HUES48 (cell line): ENCODE data around the gene RPGR.
A peak's percentile ranks its signal among the peaks of the same experiment; 100 is the strongest.

ENCODE experiments used
- H3K27ac ChIP-seq: one replicate; pipeline ENCODE4 v1.7.0; 2013; ENCODE audit warnings: low read depth, low read length, inconsistent platforms
- H3K27me3 ChIP-seq: 2 replicates; pipeline ENCODE4 v1.6.1; 2013; ENCODE audit warnings: mild to moderate bottlenecking, low read length; ENCODE audit not compliant: control insufficient read depth, insufficient read depth
- H3K36me3 ChIP-seq: 2 replicates; pipeline ENCODE4 v1.6.1; 2013; ENCODE audit warnings: low read length; ENCODE audit not compliant: control insufficient read depth, insufficient read depth
- H3K4me1 ChIP-seq: 2 replicates; pipeline ENCODE4 v1.6.1; 2013; ENCODE audit warnings: mild to moderate bottlenecking, low read length; ENCODE audit not compliant: control insufficient read depth, insufficient read depth
- H3K4me3 ChIP-seq: 2 replicates; pipeline ENCODE4 v1.5.1; 2013; ENCODE audit warnings: mild to moderate bottlenecking, low read depth, low read length
- H3K9ac ChIP-seq: 2 replicates; pipeline ENCODE4 v1.6.1; 2013; ENCODE audit warnings: mild to moderate bottlenecking, low read depth, low read length, moderate library complexity
- H3K9me3 ChIP-seq: 2 replicates; pipeline ENCODE4 v1.6.1; 2013; ENCODE audit warnings: low read length; ENCODE audit not compliant: control insufficient read depth, insufficient read depth

The RPGR gene

GRCh38 chrX:38352362-38352761 is 25.1 kb upstream of the RPGR start, which contains the start of gene OTC:
OTC (plus strand) TSS chrX:38352604; CDS start chrX:38352697, 93 bp downstream.
- Histone ChIP-seq H3K9me3 (no peaks in the 10 kb centered on the region), H3K27me3 (no peaks in the 10 kb centered on the region), H3K9ac (no peak within 1 kb of the TSS), H3K4me1 (no peaks in the 10 kb centered on the region), H3K27ac (no peak within 1 kb of the TSS), H3K36me3 (no peaks in the 10 kb centered on the region), H3K4me3 (no peak within 1 kb of the TSS)

DNA sequence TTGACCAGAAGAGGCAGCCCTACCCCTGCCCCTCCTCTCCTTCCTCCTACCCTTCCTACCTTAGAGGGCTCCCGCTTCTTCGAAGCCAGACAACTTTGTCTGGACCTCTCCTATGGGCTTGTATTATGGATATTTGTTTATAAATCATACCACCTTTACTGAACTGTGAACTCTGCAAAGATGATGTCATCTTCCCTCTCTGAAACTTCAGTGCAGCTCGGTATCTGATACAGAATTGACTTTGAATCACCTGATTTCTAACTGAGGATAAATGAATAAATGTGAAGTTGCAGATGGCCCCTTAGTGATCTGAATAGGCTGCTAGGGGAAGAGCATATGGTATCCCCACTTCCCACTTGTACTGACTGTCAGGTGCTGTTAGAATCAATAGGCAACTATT is 24.0 kb upstream of the RPGR start:
- Histone ChIP-seq H3K9ac (no peak overlapping the region), H3K36me3 (no peaks in the 10 kb centered on the region), H3K27me3 (no peaks in the 10 kb centered on the region), H3K27ac (no peak overlapping the region), H3K9me3 (no peaks in the 10 kb centered on the region), H3K4me3 (no peak overlapping the region), H3K4me1 (no peaks in the 10 kb centered on the region)

- H3K36me3 ChIP-seq, result no peaks in the 10 kb centered on the region
- H3K9me3 ChIP-seq, result no peaks in the 10 kb centered on the region
- H3K27ac ChIP-seq, result no peak overlapping the region
- no peak overlapping the region for H3K4me3 ChIP-seq
- H3K27me3 ChIP-seq, result no peaks in the 10 kb centered on the region
- H3K9ac ChIP-seq, result no peak overlapping the region
- no peaks in the 10 kb centered on the region for H3K4me1 ChIP-seq
These were observed 19.8 kb upstream of the RPGR start for GRCh38 chrX:38347136-38347535.

- H3K9ac ChIP-seq, result no peak overlapping the region
- H3K36me3 ChIP-seq, result no peaks in the 10 kb centered on the region
- no peaks in the 10 kb centered on the region for H3K27me3 ChIP-seq
- H3K27ac ChIP-seq, result no peak overlapping the region
- H3K9me3 ChIP-seq, result no peaks in the 10 kb centered on the region
- H3K4me3 ChIP-seq, result no peak overlapping the region
- no peaks in the 10 kb centered on the region for H3K4me1 ChIP-seq
These were observed 18.8 kb upstream of the RPGR start for GRCh38 chrX:38346150-38346549.

- Histone ChIP-seq H3K27me3 (no peaks in the 10 kb centered on the region), H3K27ac (no peak overlapping the region), H3K4me3 (no peak overlapping the region), H3K36me3 (no peaks in the 10 kb centered on the region), H3K9me3 (no peaks in the 10 kb centered on the region), H3K4me1 (no peaks in the 10 kb centered on the region; the same call in 1 of the 2 replicates), H3K9ac (no peak overlapping the region)
These were observed 15.8 kb upstream of the RPGR start for GRCh38 chrX:38342853-38343778.

- Histone ChIP-seq H3K27me3 (no peaks in the 10 kb centered on the region), H3K4me1 (no peaks in the 10 kb centered on the region; the same call in 1 of the 2 replicates)
These were observed 14.1 kb upstream of the RPGR start for GRCh38 chrX:38341442-38341841.

DNA sequence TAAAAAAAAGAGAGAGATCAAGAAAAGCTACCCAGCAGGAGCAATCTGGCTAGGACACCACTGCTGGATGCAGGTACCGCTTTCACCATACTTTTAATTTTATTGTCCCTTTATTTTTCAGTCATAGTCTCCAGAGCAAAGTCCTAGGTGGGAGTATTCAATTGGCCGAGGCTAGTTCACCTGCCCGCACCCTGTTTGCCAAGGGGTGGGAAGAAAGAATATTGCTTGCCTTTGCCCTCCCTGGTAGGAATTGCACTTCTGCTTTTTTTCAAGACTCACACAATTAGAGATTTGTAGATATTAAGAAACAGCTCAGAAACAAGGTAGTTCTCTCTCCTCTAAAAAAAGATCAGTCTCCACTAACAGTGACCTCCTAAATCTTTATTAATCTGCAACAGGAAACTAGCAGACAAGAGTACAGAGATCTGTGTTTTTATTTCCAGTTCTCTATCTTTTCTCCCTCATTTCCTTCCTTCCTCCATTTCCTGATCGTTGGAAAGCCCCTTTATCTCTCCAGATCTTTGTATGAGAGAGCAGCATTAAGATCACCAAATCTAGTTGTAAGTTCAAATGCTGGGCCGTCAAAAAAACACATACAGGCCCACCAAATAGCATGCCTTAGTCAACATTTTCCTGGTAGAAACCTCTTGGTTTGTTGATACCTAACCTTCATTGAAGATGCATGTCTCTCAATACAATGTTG is 9.4 kb upstream of the RPGR start:
- Histone ChIP-seq H3K36me3 (no peaks in the 10 kb centered on the region), H3K27ac (no peak overlapping the region), H3K4me1 (no peaks in the 10 kb centered on the region; the same call in 1 of the 2 replicates), H3K27me3 (peaks cover 4% of the 10 kb centered on the region), H3K9ac (no peak overlapping the region), H3K9me3 (no peaks in the 10 kb centered on the region; the same call in 1 of the 2 replicates), H3K4me3 (no peak overlapping the region)

More at GRCh38 chrX:38341442-38341841, 14.1 kb upstream of the RPGR start:
- no peaks in the 10 kb centered on the region for H3K9me3 ChIP-seq
- no peak overlapping the region for H3K4me3 ChIP-seq
- no peak overlapping the region for H3K27ac ChIP-seq
- no peaks in the 10 kb centered on the region for H3K36me3 ChIP-seq
- no peak overlapping the region for H3K9ac ChIP-seq

DNA sequence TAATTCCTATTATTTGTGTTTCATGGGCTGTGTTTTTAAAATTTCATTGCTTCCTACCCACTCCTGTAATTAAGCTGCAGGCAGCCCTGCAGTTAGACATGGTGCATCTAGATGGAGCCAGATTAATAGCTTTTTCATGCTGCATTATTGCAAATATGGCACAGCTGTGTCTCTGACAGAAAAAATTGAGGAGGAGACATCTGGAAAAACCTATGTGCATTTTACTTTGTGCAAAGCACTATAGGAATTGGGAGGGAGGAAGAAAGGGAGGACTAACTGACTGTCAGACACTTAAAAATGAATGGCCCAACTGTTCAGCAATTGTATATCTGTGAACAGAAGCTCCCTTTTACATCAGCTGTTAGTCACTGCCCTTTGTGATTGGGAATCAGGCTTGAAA is 8.1 kb upstream of the RPGR start:
- Histone ChIP-seq H3K27me3 (peaks cover 4% of the 10 kb centered on the region), H3K9me3 (no peaks in the 10 kb centered on the region; the same call in 1 of the 2 replicates), H3K27ac (no peak overlapping the region), H3K4me3 (no peak overlapping the region), H3K9ac (no peak overlapping the region), H3K4me1 (no peaks in the 10 kb centered on the region; the same call in 1 of the 2 replicates), H3K36me3 (no peaks in the 10 kb centered on the region)

- Histone ChIP-seq H3K36me3 (no peaks in the 10 kb centered on the region), H3K4me3 (no peak overlapping the region), H3K4me1 (no peaks in the 10 kb centered on the region), H3K27ac (no peak overlapping the region), H3K27me3 (peaks cover 4% of the 10 kb centered on the region), H3K9me3 (no peaks in the 10 kb centered on the region; the same call in 1 of the 2 replicates), H3K9ac (no peak overlapping the region)
These were observed 5.2 kb upstream of the RPGR start for GRCh38 chrX:38332505-38332904.

DNA sequence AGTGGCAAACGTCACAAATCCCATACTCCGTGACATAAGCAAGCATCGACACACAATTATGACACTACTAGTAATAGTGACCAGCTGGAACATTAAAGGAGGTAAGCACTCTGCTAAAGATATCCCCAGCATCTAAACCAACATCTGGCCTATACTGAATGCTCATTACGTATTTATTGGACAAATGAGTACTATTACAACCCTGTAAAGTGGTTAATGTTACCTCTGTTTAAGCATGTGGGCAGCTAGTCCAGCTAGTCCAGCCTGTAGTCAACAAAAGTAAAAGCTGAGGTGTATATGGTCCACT is 419 bp upstream of the RPGR start:
- Histone ChIP-seq H3K9ac (no peak overlapping the region), H3K36me3 (no peaks in the 10 kb centered on the region), H3K9me3 (no peaks in the 10 kb centered on the region), H3K4me3 (peak overlapping the region; percentile 93), H3K4me1 (no peaks in the 10 kb centered on the region), H3K27ac (no peak overlapping the region), H3K27me3 (no peaks in the 10 kb centered on the region)

GRCh38 chrX:38326086-38326485 is 1.2 kb downstream of the RPGR start:
- Histone ChIP-seq H3K27me3 (no peaks in the 10 kb centered on the region), H3K9ac (no peak overlapping the region), H3K9me3 (no peaks in the 10 kb centered on the region), H3K27ac (no peak overlapping the region), H3K4me1 (no peaks in the 10 kb centered on the region), H3K4me3 (peak overlapping the region; percentile 93), H3K36me3 (no peaks in the 10 kb centered on the region)
